Suppressor macrophage treated with lipopolysaccharide for 1 hour (primary cell): Measurements from ENCODE around the gene RRAD.

ENCODE experiments used
- DNase-seq, 3 donors: peaks; one replicate each; pipeline ENCODE4 v3.0.0-alpha.2; 2020 to 2022

RRAD gene

DNA sequence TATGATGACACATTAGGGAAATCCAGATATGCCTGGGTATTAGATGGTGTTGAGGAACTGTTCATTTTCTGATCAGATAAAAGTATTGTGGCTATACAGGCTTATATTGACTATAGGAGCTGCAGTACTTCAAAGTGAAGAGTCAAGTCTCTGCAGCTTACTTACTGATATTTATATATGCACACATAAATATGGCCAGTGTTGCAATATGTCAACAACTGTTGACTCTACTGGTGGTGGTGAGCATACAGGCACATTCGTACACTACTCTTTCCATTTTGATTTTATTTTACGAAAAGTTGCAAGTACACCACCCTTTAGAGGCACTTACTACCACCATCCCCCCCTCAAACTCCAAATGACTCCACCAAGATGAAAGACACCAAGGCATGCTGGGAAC, 6.3 kb upstream of the RRAD start:
- DNase-seq, result no peak

DNA sequence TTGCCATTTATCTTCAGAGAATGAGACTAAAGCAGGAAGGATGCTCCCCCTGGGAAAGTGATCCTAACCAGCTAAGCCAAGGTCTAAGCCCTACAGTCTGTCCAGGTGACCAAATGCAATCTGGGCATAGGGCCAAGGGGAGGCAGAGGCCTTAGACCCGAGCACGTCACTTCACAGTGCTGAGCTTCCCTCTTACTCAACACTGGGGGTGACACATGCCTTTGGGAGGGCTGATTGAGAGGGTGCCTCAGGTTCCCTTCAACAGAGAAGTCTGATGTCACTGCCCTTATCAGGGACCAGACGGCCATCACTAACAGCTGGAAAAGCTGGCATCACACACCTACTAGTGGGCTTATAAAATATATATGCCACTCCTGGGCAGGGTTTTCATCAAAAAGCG, 4.9 kb upstream of the RRAD start:
- DNase-seq, result peak; percentile 43 to 60 (median 45)

DNA sequence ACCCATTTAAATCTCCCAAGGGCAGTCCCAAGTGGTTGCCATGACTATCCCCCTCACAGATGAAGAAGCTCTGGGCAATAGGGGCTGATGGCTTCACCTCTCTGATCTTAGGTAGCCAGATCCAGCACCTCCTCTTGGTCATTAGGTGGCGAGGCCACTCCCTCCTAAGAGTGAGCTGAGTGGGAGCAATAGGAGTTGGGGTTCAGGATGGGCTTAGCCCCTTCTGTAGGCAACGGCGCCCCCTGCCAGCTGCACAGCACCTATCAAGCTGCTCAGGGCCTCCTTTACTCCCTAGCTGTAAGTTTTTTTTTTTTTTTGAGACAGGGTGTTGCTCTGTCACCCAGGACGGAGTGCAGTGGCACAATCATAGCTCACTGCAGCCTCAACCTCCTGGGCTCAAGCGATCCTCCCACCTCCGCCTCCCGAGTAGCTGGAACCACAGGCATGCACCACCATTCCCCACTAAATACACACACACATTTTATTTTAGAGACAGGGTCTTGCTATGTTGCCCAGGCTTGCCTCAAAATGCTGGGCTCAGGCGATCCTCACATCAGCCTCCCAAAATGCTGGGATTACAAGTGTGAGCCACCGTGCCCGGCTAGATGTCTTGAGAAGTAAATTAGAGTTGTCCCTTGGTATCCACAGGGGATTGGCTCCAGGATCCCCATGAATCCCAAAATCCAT, 3.5 kb upstream of the RRAD start:
- DNase-seq, result peak in 2 of 3 donors; percentile 40 to 52

DNA sequence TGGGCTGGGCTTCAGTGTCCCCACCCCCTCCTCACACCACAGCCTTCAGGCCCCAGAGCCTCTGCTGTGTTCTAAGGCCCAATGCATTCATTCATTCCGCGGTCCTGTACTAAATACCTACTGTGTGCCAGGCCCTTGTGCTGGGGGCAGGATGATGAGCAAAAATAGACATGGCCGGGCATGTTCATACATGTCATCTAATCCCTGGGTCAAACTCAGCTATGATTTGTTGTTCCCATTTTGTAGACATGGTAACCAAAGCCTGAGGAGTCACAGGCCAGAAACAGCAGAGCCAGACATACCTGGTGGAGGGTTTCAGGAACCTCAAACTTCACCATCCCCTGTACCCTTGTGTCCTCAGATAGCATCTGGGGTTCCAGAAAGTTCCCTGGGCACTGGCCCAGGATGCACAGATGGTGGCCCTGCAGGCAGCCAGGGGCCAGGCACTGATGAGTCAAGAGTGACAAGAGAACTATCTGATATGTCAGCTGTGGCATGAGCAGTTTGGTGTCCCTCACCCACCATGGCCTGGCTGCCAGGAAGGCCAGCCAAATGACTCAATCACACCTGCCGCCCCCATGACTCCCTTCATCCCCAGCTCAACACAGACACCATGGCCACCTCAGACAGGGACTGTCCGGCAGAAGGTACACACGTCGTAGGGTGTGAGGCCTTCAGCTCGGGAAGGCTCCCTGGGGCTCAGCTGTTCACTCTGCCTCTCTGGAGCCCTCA, 2.7 kb upstream of the RRAD start:
- DNase-seq, result peak in 2 of 3 donors; percentile 10 to 38

DNA sequence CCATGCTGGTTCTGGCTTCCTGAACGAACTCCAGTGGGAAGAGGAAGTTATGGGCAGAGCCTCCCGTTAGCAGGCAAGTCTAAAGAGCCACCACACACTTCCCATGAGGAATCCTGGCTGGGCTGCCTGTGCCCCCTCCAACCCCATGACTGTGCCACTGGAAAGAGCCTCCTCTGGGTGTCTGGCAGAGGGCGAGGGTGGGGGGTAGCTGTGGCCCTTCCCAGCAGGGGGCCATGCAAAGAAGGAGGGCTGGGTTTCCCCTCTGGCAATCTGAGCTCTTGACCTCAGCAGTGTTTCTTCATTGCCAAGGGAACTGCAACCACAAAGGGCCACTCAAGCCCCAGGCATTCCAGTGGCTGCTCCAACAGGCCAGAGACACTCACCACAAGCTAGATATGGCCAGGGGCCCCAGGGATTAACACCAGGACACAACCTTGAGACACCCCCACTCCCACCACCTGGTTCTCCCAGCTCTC, 1.7 kb upstream of the RRAD start:
- DNase-seq, result peak; percentile 69 to 82 (median 80)

DNA sequence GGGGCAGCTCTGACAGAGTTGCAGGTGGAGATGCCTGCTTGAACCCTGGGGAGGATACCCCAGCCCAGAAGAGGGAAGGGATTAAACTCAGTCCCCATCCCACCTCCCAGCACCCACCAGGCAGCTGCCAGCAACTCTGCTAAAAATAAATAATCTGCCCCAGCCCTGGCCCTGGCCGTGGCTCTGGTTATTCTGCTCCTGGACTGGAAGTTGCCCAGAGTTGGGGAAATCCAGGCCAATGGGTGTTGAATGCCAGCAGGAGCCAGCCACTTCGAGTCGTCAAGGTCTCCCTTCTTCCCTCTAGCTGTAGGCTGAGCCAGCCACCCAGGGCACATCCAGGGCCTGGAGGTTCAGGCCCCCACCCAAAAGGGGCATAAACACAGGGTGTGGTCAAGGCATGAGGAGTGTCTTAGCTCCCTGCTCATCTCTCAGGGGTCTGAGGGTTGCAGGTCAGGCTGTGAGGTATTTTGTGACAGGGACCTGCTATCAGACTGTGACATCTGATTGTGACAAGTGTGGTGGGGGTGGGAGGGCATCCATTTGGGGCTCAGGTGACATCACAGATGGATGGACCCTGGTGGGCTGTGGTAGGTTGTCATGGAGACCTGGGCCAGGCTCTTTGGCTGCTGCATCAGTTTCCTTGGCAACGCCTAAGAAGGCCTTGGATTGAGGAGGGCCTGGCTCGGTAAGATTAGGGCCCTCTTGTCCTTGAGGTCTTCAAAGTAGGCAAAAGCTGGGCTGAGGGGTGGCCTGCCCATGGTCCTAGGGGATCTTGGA, 1.0 kb upstream of the RRAD start:
- no peak for DNase-seq

DNA sequence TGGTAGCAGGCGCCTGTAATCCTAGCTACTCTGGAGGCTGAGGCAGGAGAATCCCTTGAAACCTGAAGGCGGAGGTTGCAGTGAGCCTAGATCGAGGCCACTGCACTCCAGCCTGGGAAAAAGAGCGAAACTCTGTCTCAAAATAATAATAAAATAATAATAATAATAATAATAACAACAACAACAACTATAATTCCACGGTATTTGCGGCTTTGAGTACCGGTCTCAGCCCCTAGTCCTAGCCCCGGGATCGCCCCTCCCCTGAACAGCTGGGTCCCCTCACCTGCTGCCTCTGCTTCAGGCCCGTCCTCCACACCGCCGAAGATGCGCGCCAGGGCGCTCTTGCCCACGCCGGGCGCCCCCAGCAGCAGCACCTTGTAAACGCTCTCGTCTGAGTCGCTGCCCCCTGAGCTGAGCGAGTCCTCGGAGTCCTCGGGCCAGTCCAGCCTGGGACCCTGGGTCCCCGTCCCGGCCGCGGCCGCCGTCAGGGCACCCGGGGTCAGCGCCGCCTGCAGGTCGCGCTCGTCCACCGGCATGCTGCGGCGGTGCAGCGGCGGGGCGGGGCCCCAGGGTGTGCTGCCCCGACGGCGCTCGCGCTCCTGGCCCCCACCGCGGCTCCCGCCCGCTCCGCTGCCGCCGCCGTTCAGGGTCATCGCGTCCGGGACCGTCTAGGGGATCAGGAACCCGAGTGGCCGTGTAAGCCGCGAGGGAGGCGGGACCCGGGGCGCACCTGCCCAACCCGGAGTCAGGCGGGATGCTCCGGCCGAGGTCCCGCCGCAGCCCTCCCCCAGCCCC, 611 bp downstream of the RRAD start:
- DNase-seq, result peak; percentile 45 to 79 (median 58)

DNA sequence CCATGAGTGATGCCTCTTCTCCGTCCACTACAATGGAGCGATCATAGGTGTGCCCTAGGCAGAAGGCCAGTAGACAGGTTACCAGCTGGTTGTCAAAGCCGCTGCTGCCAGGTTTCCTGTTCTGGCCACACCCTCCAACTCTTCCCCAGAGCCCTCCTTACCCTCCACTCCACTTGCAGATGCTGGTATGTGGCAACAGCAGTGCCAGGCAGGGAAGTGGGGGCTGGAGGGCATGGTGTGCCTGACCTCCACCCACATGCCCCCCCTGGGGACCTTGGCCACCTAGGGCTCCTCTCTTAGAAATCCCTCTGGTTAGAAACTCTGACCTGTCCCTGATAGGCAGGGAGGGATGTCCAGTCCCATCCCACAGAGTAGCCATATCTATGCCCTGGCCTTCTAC, 1.5 kb downstream of the RRAD start:
- DNase-seq, result no peak

DNA sequence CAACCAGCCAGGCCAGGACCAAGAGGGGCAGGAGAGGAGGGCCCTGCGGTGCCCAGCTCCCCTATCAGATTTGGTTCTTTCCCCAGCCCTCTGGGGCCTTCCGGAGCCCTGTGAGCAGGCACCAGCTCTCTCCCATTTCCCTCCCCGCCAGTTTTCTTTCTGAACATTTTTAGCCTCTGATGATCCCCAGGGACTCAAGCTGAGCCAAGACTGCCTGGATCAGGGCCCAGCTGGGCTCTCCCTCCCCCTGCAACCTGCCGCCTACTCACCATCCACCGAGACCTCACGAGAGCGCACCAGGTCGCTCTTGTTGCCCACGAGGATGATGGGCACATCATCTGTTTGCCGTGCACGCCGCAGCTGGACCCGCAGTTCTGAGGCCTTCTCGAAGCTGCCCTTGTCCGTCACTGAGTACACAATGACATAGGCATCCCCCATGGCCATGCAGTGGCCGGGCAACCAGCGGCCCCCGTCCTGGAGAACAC, 2.0 kb downstream of the RRAD start:
- DNase-seq, result no peak

DNA sequence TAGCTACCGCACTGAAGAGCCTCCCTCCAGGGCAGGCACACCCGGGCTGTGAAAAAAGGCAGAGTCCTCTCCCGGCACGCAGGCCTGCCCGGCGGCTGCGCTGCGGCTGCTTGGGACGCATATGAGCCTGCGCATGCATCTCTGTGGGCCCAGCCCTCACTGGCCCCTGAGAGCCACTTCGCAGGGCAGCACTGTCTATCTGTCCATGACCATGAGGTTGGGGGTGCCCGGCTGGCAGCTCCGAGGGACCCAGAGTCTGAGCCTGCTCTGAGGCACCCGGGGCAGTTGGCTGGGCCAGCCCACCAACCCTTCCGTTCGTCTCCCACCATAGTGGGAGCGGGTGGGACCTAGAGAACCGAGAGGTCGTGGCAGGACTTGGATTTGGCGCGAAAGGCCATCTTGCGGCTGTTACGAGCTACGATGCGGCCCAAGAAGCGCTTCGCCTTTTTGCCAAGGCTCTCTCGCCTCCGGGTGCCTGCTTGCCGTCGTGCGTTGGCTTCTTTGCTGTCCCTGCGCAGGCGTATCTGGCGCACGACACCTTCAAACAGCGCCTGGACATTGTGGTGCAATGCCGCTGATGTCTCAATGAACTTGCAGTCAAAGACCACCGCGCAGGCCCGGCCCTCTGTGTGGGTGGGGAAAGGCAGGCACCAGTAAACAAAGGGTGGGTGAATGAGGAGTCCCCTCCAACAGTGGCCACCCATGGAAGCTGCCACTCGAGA, 3.4 kb downstream of the RRAD start:
- no peak for DNase-seq

DNA sequence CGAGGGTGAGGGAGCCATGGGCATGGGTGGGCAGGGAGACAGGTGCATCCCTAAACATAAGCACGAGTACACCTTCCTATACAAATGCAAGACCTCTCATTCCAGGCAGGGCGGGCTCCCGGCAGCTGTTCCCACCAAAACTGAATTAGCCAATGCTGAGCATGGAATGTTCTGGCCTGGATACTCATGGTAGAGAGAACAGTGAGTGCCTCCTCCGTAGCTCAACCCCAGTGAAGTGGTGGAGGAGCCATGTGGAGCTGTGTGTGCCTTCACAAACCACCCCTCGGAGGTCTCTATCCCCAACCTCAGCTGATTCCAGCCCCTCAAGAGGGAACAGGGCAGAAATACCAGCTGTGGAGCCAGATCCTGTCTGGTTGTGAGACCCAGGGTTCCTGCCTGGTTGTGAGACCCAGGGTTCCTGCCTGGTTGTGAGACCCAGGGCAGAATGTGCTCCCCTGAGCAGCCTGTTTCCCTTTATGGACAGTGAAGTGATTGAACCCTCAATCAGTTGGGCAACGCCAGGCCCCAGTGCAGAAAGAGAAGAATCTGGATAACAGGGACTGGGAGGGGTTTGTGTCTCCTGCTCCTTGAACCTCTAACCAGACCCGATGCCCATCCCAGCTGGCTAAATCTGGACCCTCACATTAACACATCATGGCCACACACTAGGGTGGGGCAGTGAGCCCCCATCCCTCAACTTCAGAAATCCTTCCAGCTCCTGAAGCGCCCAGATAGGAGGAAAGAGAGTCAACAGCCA, 4.2 kb downstream of the RRAD start:
- DNase-seq, result no peak

DNA sequence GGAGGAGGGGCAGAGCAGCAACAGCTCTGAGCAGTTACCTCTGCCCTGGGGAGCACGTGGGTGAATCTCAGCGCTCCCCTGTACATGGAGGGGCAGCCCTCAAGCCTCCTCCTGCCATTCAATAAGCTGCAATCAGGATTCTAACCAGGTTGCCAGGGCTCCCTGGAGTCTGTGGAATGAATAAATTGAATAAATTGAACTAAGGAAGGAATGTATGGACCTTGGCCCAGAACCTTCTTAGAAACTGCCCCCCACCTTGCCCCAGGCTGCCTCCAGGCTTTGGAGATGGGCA, 5.1 kb downstream of the RRAD start:
- no peak for DNase-seq

DNA sequence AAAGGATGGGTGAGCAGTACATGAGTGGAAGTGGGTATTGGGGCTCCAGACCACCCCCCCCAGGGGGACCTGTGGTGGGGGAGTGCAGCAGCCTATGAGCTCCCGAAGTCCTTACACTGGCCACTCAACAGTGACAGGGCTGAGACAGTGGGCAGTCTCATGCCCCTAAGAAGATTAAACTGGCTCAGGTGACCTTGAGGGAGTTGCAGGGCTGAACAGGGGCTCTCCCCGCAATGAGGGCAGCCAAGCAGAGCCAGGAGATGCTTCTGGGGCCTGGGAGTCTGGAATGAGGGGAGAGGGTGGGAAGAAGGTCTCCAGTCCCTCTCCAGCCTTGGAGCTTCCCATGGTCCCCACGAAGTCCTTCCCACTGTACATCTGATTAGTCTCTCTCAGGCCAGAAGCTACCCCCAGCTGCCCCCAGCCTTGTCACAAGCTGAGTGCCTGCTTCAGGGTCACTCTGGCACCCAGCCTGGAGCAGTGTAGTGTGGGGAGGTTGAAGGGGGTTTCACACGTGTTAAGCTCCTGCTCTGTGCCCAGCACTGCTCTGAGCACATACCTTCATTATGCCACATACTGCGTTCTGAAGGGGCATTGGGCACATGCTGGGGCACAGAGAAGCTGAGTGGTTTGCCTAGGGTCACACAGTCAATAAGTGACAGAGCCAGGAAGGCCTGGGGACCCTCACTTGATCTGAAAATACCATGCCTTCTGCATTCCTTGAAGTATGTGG, 5.6 kb downstream of the RRAD start:
- no peak for DNase-seq

DNA sequence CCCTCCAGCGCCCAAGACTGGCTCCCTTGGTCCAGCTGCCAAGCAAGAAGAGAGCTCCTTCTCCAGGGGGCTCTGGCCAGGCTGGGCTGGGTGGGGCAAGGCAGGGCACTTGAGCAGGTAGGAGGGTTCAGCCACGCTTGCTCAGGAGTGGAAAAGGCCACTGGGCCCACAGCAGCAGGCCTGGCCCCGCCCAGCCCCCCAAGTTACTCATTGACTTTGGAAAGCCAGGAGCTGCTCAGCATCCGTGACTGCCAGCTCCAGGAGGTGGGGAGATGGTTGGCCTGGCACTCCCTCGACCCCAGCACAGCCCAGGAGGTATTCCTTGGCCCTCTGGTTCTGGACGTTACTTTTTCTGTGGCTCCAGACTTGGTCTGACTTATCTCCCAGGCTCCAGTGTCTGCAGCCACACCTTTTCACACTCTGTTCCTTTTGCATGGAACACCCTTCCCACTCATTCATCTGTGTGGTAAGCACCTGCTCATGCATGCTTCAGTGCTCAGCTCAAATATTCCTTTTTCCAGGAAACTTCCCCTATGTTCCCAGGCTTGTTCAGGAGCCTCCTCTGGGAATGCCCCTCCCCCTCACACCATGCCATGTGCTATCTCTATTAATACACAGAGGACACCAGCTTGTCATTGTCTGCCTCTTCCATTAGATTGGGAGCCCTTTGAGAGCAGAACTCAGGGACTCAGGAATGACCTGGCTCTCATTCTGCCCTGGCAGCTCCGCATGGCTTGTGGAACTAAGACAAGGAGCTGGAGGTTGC, 6.3 kb downstream of the RRAD start, which contains the start of gene CDH16:
Gene CDH16, minus strand, starts transcription at position 83 of the 766 bp plus-strand sequence. CDS start 820 bp downstream, outside the sequence.
- DNase-seq, result no peak

DNA sequence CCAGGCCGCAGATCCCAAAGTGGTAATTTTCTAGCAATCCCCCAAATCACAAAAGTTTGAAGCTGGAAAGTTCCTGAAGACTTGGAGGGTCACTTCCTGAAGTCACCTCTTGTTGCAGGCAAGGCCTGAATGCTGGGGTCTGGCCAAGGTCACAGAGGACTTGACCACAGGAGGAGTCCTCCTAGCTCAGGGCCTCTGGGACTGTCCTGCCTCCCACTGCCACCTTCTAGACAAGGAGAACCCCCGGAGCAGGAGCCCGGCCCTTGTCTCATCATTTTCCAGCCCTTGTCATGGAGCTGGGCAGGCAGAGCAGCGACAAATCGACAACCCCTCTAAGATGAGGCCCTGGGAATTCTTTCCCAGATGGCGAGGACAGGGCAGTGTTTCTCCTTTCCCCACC, 7.0 kb downstream of the RRAD start:
- no peak for DNase-seq

DNA sequence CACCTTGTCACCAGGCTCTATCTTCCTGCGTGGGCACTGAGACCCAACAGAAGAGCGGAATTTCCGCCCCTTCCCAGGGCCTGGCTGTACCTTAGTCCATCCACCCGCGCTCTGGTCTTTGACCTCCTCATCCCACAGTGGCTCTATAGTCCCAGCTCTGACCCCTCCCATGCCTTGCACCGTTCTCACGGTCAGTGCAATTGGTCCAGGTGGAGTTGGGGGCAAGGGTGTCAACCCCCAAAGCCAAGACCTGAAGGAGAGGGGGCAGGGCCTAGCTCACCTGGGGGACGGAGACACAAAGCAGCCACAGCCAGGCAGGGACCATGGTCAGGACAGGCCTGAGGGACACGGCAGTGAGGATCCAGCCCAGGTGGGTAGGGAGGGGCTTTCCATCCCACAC, 7.6 kb downstream of the RRAD start:
- no peak for DNase-seq

DNA sequence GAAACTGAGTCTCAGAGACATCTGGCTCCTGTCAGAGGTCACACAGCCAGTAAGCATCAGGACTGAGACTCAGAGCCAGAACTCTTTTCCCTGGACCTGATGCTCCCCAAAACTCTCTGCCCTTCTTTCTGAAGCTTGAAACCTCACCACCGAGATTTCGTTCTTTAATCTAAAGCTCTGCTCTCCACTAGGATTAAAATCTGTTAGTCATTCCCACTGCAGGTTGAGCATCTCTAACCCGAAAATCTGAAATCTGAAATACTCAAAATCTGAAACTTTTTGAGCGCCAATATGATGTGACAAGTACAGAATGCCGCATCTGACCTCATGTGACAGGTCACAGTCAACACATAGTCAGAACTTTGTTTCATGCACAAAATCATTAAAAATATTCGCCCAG, 8.8 kb downstream of the RRAD start:
- DNase-seq, result no peak

DNA sequence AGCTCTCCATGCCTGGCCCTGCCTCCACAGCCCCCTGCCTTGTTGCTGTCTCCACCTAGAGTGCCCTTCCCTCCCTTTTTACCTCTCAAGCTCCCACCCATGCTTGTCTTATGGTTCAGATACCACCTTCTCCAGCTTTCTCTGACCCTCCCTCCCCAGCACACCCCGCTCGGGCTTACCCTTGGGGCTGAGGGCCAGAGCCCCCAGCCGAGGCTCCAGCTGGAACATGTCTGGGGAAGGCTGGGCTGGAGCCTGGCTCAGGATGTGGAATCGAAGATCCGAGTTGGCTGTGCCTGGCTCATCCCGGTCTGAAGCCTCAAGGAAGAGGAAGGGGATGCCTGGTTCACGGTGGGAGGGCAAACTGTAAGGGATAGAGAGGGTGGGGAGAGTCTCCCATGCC, 10.3 kb downstream of the RRAD start:
- DNase-seq, result no peak

DNA sequence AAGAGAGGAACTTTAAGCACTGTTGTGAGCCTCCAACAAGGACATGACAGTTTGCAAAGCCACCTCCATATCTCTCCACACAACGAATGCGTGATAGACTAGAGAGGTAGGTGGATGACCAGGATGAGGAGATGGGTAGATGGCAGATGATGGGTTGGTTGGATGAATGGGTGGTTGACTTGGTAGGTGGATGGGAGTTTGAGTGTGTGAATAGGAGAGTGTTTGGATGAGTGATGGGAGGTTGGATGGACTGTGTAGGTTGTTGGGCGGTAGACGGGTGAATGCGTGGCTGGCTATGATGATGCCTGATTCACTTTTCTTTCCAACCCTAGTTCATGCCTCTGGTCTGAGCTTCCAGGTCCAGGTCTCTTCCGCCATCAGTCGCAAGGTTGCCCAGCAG, 10.8 kb downstream of the RRAD start:
- no peak for DNase-seq

DNA sequence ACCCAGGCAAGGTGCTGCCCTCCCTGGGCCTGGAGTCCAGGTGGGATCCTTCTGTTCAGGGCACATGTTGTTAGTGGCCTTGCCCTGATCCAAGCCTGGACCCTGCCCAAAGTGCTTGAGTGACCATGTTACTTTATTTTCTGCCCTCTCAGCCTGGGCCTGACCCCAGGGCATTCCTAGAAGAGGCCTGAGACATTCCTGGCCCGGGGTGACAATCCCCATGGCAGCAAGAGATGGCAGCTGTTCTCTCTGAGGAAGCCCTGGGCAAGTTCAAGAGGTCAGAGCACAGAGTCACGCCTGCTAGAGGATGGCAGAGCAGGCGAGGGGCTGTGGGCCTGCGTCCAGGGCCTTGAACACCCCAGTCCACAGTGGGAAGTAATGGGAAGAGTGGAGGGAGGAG, 11.6 kb downstream of the RRAD start:
- no peak for DNase-seq
